ENCODE results near the gene HELQ.

Gene HELQ

DNA sequence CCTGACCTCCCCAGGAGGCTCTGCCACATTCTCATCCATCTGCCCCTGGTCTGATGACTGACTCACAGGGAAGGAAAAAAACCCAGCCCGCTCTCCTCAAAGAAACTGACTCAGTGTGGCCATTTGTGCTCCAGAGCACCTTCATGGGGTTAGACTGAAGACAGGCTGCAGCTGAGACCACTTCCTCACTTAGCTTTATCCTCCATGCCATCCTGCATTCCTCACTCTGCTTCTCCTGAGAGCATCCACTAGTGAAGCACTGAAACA is 85.0 kb downstream of the HELQ start:
- no peak for DNase-seq (ENCODE audit: low read depth in 2 of 2)

DNA sequence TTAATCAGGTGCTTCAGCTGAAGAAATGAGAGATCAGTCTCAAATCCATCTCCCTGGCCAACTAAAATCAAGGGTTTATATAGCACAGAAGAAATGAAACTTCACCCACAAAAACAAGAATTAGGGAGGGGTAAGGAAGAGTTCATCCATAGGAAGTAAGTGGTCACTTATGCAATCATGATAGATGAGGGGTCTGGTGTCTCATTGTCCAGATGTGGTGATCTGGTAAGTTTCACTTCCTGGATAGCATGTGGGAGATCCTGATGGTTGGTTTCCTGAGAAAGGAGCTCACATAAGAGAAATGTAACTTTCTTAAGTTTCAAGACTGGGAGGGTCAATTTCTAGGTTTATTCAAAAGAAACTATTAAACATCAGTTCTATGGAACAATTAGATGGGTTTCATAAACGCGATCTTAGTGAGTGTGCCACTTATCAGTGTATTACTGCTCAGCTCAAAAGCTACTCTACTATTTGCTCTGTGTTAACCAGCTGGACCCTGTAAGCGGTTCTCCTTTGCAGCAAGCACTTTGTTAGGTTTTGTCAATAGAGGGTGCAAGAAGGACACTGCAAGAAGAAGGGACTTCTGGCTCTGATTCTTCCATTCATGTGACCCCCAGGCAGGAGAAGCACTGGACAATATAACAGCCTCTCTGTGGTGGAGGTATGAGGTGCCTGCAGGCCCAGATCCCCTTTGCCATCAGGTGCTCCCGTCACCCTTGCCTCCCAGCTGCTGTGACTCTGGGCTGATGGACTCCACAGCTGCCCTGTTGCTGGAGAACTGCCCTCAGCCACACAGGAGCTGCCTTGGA is 85.6 kb downstream of the HELQ start:
- no peak for DNase-seq (ENCODE audit: low read depth in 2 of 2)

DNA sequence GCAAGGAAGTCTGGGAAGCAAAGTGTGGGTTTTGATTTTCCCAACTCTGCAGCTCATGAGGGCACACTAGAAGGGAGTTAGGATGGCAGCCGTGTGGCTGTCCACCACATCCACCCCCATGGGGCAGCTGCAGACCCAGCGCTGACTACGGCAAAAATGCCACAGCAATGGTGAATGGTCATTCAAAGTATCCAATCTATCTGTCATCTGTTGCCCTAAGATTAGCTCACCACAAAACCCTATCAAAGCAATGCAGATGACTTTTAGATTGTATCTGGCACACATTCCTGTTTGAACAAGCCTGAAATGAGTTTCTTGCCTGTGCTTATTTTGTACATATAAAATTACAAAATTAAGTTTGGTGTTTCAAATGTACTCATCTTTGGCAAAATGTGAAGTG is 91.3 kb downstream of the HELQ start:
- DNase-seq (ENCODE audit: low read depth in 2 of 2), result no peak

DNA sequence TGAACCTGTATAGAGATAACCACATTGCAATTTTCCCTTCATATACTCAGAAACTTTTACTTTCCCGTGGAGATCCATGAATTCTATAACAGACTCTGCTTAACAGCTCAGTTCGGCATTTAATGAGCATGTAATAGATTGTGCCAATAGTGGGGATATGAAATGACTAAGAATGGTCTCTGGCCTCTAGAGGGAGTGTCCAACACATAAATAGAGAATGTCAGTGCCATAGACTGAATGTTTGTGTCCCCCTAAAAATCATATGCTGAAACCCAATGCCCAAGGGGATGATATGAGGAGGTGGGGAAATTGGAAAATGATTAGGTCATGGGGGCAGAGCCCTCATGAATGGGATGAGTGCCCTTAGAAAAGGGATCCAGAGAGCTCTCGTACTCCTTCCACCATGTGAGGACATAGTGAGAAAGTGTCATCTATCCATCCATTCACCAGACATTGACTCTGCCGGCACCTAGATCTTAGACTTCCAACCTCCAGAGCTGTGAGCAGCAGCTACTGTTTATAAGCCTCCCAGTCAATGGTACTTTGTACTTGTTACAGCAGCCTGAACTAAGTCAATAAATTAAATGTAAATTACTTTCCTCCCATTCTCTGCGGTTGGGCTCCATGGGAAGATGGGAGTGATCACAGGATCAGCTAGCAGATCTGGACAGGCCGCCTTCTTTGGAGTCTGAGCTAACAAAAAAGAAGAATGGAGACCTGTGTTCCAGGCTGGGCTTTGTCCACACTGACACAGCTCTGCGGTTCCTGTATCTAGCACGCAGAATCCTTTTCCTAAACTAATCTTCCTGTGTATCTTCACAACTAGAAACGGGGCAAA is 92.9 kb downstream of the HELQ start:
- no peak for DNase-seq (ENCODE audit: low read depth in 2 of 2)

DNA sequence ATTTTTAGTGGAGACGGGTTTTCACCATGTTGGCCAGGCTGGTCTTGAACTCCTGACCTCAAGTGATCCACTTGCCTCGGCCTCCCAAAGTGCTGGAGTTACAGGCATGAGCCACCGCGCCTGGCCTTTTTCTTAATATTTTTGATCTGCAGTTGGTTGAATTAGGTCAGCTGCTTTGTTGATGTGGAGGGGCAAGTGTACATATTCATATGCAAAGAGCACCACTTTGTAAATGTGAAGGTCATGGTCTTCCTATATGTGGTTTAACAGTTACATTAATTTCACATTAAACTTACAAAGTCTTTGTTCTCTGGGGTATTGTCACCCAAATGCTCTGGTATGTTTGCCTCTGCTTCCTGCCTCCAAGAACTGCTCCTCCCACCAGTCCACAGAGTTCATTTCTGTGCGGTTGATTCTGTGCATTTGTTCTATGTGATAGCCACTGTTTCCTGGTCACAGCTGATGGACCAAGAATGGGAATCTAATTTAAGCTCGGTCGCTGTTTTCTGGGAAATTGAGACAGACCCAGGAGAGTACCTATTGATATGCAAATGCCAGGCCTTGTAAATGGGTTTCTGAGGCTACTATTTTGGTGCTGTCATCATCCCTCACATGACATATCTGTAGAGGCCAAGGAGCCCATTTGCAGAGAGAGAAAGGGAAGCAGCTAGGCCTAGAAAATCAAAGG is 94.1 kb downstream of the HELQ start:
- DNase-seq (ENCODE audit: low read depth in 2 of 2), result no peak

DNA sequence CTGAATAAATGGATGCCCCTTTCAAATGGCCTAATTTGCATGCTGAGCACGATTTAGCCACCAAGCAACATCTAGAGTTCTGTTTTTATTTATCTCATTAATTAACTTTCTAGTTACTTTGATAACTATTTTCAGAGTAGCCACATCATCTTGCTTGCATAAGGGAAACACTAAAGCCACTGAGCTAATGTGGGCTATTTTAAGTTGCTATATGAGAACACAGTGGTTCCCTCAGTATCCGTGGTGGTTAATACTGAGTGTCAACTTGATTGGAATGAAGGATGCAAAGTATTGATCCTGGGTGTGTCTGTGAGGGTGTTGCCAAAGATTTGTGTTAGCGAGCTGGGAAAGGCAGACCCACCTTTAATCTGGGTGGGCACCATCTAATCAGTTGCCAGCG is 95.6 kb downstream of the HELQ start:
- no peak for DNase-seq (ENCODE audit: low read depth in 2 of 2)

DNA sequence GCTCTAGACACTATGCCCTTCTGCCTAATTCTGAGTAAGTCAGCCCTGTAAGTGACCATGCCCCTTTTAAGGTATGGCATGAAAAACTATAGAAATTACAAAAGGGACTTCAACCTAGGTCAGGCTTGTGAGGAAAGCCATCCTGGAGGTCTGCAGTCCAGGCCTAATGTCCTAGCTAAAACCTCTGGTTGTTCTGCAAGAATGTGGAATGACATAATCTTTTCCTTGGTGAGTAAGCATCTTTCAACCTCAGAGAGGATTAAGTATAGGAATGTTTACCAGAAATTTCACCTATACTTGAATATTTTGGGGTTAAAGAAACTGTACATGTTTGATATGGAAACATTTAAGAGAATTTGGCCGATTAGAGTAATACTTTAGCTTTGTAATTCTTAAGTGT is 97.2 kb downstream of the HELQ start:
- DNase-seq (ENCODE audit: low read depth in 2 of 2), result no peak

Measured in stimulated activated CD8-positive, alpha-beta memory T cell treated with anti-CD3 and anti-CD28 coated beads, Interleukin-2, amount 100 ng/mL, for 1 hour (primary cell).